Esophagus muscularis mucosa (tissue), 3 donors: ENCODE results near the gene PRKCG.

Experiments used
- CTCF ChIP-seq, 3 experiments: fragments of 200-600 bp in 2 of 3; fragments of 450-650 bp in 1 of 3; sonication (generic) in 2 of 3; IDR thresholded peaks; one replicate each; pipeline ENCODE4 v1.5.1; 2017 to 2019; ENCODE audit warnings: antibody characterized with exemption in 3 of 3, mild to moderate bottlenecking in 2 of 3, moderate library complexity in 1 of 3
- POLR2A ChIP-seq: fragments of 450-650 bp; IDR thresholded peaks from one replicate; pipeline ENCODE4 v1.6.1; 2017; ENCODE audit warnings: antibody characterized with exemption, moderate library complexity, mild to moderate bottlenecking, low read depth

GRCh38 chr19:53953383-53953782, 71.4 kb downstream of the PRKCG start:
- TF ChIP-seq CTCF (IDR thresholded peaks at IDR 0.05) (no peak), POLR2A (no peak)
